ENCODE data around the gene URB1. TPM values are rescaled to one million over a fixed set of nuclear protein-coding genes. Genes with fewer than 3 reads are reported as not detected.
A peak's percentile ranks its signal among the peaks of the same experiment; 100 is the strongest.

URB1 gene
- total RNA-seq, 1 experiment from 2014 or later, result 18.1 TPM

DNA sequence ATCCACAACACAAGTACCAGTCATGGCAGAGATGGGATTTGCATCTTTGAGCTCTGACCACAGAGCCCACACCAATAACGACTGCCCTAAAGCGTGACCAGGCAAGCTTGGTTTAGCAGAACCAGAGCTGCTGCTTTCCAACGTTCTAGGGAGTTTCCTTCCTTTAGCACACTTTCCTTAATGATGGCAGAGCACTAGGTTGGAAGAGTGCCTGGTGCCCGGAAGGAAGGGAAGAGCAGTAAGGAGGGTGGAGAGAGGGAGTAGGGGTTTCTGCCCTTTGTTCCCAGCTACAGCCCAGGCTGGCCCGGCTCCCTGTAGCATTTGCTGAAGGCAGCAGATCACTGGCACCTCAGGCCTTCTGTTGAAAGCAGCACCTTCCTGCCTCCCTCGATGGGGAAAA, 13.6 kb upstream of the URB1 start:
- intact Hi-C loops (cut with micrococcal nuclease; ENCODE audit: unreplicated experiment) (no loop called here), in situ Hi-C loops (cut with HindIII; ENCODE audit: low pct_unique_long_range_greater_than_20kb, low sequenced_read_pairs) (no loop called here)
- Histone ChIP-seq H3K27ac (ENCODE audit: low read length) (no peak overlapping the region), H3K4me1 (ENCODE audit: control insufficient read depth, insufficient read depth, low read length) (no peaks in the 10 kb centered on the region), H3K4me3 (ENCODE audit: low read depth in 2 of 2, low read length in 2 of 2) (no peak overlapping the region), H3K36me3 (ENCODE audit: control insufficient read depth, insufficient read depth, low read length) (no peaks in the 10 kb centered on the region), H3K27me3 (ENCODE audit: control insufficient read depth, insufficient read depth, low read length) (no peaks in the 10 kb centered on the region), H3K9me3 (ENCODE audit: control insufficient read depth, insufficient read depth, low read depth, low read length) (no peaks in the 10 kb centered on the region)
- ATAC-seq (no peak), DNase-seq (ENCODE audit: low read depth, low spot score) (no peak)
- CTCF ChIA-PET, result no interaction called here
- no TSS peak for BruUV-seq (replicated peaks)
- POLR2A ChIA-PET, result no interaction called here
- TF ChIP-seq, protein P1, sequence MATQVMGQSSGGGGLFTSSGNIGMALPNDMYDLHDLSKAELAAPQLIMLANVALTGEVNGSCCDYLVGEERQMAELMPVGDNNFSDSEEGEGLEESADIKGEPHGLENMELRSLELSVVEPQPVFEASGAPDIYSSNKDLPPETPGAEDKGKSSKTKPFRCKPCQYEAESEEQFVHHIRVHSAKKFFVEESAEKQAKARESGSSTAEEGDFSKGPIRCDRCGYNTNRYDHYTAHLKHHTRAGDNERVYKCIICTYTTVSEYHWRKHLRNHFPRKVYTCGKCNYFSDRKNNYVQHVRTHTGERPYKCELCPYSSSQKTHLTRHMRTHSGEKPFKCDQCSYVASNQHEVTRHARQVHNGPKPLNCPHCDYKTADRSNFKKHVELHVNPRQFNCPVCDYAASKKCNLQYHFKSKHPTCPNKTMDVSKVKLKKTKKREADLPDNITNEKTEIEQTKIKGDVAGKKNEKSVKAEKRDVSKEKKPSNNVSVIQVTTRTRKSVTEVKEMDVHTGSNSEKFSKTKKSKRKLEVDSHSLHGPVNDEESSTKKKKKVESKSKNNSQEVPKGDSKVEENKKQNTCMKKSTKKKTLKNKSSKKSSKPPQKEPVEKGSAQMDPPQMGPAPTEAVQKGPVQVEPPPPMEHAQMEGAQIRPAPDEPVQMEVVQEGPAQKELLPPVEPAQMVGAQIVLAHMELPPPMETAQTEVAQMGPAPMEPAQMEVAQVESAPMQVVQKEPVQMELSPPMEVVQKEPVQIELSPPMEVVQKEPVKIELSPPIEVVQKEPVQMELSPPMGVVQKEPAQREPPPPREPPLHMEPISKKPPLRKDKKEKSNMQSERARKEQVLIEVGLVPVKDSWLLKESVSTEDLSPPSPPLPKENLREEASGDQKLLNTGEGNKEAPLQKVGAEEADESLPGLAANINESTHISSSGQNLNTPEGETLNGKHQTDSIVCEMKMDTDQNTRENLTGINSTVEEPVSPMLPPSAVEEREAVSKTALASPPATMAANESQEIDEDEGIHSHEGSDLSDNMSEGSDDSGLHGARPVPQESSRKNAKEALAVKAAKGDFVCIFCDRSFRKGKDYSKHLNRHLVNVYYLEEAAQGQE (IDR thresholded peaks at IDR 0.05; ENCODE audit: insufficient read depth in 1 of 2, low read depth in 2 of 2, low read length in 1 of 2), result no peak
- TF ChIP-seq, protein P2, sequence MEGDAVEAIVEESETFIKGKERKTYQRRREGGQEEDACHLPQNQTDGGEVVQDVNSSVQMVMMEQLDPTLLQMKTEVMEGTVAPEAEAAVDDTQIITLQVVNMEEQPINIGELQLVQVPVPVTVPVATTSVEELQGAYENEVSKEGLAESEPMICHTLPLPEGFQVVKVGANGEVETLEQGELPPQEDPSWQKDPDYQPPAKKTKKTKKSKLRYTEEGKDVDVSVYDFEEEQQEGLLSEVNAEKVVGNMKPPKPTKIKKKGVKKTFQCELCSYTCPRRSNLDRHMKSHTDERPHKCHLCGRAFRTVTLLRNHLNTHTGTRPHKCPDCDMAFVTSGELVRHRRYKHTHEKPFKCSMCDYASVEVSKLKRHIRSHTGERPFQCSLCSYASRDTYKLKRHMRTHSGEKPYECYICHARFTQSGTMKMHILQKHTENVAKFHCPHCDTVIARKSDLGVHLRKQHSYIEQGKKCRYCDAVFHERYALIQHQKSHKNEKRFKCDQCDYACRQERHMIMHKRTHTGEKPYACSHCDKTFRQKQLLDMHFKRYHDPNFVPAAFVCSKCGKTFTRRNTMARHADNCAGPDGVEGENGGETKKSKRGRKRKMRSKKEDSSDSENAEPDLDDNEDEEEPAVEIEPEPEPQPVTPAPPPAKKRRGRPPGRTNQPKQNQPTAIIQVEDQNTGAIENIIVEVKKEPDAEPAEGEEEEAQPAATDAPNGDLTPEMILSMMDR (IDR thresholded peaks at IDR 0.05), result no peak
- TF ChIP-seq TCF7L2 (IDR thresholded peaks at IDR 0.05; ENCODE audit: low read depth, low read length) (no peak), POLR2AphosphoS5 (IDR thresholded peaks at IDR 0.05; ENCODE audit: low read depth, low read length) (no peak), SIN3A (IDR thresholded peaks at IDR 0.05; ENCODE audit: borderline replicate concordance, insufficient read depth, low read depth, low read length) (no peak)

DNA sequence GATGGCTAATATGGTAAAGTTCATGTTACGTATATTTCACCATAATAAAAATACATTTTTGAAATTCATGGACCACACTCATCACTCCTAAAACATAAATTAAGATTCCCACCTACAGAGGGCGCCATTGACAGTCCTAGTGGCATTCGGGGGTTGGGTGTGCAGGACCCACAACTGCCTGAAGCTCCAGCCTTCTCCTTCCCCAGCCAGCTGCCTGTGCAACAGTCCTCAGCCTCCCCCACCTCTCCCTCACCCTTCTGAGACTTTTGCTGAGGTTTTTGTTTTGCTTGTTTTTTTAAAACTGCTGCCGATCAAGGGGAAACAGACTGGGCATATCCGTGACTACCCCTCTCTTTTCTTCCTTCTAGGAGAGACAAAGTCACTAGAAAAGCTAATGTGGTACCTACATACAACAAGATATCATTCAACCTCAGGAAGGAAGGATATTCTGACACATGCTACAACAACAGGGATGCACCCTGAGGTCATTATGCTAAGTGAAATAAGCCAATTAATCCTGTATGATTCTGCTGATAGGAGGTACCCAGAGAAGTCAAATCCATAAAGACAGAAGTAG, 10.5 kb upstream of the URB1 start:
- H3K27ac ChIP-seq (ENCODE audit: low read length), result no peak overlapping the region
- no peaks in the 10 kb centered on the region for H3K36me3 ChIP-seq (ENCODE audit: control insufficient read depth, insufficient read depth, low read length)
- no peaks in the 10 kb centered on the region for H3K27me3 ChIP-seq (ENCODE audit: control insufficient read depth, insufficient read depth, low read length)
- BruUV-seq (replicated peaks), result no TSS peak
- ChIA-PET POLR2A (no interaction called here), CTCF (interaction anchor here (0.7 to 1.8 kb wide), 3 partner anchors 44 to 197 kb away, joined by 4 to 13 read pairs (median 8); no protein-coding TSS in a partner anchor)
- no peak overlapping the region for H3K4me3 ChIP-seq (ENCODE audit: low read depth in 2 of 2, low read length in 2 of 2)
- TF ChIP-seq TCF7L2 (IDR thresholded peaks at IDR 0.05; ENCODE audit: low read depth, low read length), result no peak
- TF ChIP-seq POLR2AphosphoS5 (IDR thresholded peaks at IDR 0.05; ENCODE audit: low read depth, low read length), result no peak
- TF ChIP-seq, protein P2 (IDR thresholded peaks at IDR 0.05), result peak; percentile 76
- TF ChIP-seq SIN3A (IDR thresholded peaks at IDR 0.05; ENCODE audit: borderline replicate concordance, insufficient read depth, low read depth, low read length), result no peak
- TF ChIP-seq, protein P1 (IDR thresholded peaks at IDR 0.05; ENCODE audit: insufficient read depth in 1 of 2, low read depth in 2 of 2, low read length in 1 of 2), result no peak
- no peaks in the 10 kb centered on the region for H3K9me3 ChIP-seq (ENCODE audit: control insufficient read depth, insufficient read depth, low read depth, low read length)
- no peaks in the 10 kb centered on the region for H3K4me1 ChIP-seq (ENCODE audit: control insufficient read depth, insufficient read depth, low read length)
- ATAC-seq, result peak; percentile 89
- no peak for DNase-seq (ENCODE audit: low read depth, low spot score)
- intact Hi-C loops (cut with micrococcal nuclease; ENCODE audit: unreplicated experiment), result no loop called here
- in situ Hi-C loops (cut with HindIII; ENCODE audit: low pct_unique_long_range_greater_than_20kb, low sequenced_read_pairs), result no loop called here
